HG03558 (cell line): ENCODE results near the gene MS4A2.
"Not testable (repeated sequence)": the region's sequence is repeated elsewhere in the genome, so short reads cannot be mapped to it uniquely, and the experiment has no call there.

Source experiments
- ATAC-seq: cut with Tn5 transposase; IDR thresholded peaks from one replicate; pipeline ENCODE4 v1.9.1; 2021; ENCODE audit warnings: moderate number of reproducible peaks; ENCODE audit not compliant: unreplicated experiment; ENCODE audit errors: extremely low read depth

MS4A2 gene

GRCh38 chr11:60088364-60088763, at the start of gene MS4A2:
MS4A2 (plus strand) TSS chr11:60088664; CDS start chr11:60088766, 102 bp downstream.
- no peak for ATAC-seq

DNA sequence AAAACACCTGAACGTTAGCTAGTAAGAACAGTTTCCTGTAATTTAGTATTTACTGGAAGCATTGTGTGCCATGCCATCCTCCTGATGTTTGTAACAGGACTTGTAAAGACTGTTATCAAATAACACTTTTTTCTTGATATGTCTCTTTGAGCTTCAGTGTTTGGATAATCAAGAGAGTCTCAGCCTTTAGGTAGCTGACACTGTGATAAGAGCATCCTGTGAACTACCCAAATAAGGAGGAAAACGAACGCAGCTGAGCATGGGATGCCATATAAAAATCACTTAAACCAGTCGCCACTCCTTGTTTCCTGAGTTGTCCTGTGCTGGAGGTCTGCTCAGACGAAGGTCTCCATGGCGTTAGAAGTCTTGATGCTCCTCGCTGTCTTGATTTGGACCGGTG, 48.4 kb upstream of the MS4A2 start, which contains the start of gene OOSP2:
OOSP2 (plus strand) TSS at position 301 of the 400 bp plus-strand sequence; CDS start at position 352, 51 bp downstream.
- ATAC-seq, result no peak

DNA sequence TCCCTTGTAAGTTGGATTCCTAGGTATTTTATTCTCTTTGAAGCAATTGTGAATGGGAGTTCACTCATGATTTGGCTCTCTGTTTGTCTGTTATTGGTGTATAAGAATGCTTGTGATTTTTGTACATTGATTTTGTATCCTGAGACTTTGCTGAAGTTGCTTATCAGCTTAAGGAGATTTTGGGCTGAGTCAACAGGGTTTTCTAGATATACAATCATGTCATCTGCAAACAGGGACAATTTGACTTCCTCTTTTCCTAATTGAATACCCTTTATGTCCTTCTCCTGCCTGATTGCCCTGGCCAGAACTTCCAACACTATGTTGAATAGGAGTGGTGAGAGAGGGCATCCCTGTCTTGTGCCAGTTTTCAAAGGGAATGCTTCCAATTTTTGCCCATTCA, 38.0 kb upstream of the MS4A2 start:
- not testable (repeated sequence) for ATAC-seq

DNA sequence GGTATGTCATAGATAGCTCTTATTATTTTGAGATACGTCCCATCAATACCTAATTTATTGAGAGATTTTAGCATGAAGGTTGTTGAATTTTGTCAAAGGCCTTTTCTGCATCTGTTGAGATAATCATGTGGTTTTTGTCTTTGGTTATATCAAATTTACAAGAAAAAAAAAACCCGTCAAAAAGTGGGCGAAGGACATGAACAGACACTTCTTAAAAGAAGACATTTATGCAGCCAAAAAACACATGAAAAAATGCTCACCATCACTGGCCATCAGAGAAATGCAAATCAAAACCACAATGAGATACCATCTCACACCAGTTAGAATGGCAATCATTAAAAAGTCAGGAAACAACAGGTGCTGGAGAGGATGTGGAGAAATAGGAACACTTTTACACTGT, 37.6 kb upstream of the MS4A2 start:
- not testable (repeated sequence) for ATAC-seq

GRCh38 chr11:60056349-60056969, 32.0 kb upstream of the MS4A2 start, which contains the start of gene MS4A3:
MS4A3 (plus strand) TSS chr11:60056665; CDS start chr11:60061161, 4,496 bp downstream.
- no peak for ATAC-seq

DNA sequence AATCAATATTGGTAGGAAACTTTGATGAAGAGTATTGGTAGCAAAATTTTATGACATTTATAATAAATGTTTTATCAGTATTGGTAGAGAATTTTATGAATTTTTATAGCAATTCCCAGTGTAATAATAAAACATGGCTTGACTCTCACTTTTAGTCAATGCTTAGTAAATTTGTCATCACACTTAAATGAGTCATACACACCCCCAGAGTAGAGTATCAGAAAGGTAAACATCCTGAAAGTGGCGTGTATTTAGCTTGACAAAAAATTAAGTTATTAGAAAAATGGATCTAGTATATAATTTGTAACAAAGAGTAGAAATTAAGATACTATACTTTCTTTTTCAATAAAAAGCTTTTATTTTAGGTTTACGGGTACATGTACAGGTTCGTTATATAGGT, 29.4 kb upstream of the MS4A2 start:
- no peak for ATAC-seq

- ATAC-seq, result no peak
Observed at GRCh38 chr11:60059521-60060240, 28.8 kb upstream of the MS4A2 start.

GRCh38 chr11:60064111-60064510, 24.4 kb upstream of the MS4A2 start:
- no peak for ATAC-seq

DNA sequence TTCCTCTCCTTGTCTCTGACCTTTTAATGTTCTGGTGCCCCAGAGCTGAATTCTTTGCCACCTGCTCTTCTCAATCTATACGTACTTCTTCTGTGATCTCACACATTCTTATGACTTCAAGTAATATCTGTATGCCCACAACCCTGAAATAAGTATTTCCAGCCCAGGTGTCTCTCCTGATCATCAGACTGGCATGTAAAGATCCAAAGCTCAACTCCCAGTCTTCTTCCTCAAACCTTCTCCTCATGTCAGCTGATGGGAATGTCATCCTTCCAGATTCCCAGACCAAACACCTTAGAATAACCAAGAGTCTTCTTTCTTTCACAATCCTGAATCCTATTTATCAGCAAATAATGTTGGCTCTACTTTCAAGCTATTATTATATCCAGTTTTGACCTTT, 22.7 kb upstream of the MS4A2 start:
- no peak for ATAC-seq

DNA sequence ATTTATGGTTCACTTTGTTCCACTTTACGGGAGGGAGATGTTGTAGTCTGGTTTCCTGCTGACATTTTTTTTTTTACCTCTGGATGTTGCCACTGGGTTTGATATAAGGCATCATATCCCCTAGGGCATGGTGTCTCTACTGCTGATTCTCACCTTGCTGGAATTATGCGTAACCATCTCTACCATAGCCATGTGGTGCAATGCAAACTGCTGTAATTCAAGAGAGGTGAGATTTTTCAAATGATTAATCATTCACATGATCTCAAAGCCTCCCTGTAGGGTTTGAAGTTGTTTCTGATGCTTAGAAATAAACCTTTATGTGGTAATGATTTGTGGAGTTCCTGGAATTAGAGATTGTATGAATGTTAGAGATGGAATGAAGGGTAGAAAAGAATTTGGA, 19.0 kb upstream of the MS4A2 start:
- ATAC-seq, result no peak

GRCh38 chr11:60071644-60072043, 16.8 kb upstream of the MS4A2 start:
- ATAC-seq, result not testable (repeated sequence)

DNA sequence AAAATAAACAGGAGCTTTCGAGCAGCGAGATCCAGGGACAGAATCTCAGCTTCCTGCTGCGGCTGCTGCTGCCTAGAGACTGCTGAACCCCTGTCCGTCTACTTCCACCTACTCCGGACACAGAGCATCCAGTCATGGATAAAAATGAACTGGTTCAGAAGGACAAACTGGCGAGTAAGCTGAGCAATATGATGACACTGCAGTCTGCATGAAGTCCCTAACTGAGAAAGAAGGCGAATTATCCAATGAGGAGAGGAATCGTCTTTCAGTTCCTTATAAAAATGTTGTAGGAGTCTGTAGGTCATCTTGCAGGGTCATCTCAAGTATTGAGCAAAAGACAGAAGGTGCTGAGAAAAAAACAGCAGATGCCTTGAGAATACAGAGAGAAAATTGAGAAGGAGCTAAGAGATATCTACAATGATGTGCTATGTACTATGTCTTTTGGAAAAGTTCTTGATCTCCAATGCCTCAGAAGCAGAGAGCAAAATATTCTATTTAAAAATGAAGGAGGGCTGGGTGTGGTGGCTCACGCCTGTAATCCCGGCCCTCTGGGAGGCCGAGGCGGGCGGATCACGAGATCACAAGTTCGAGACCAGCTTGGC, 11.1 kb upstream of the MS4A2 start:
- ATAC-seq, result no peak

DNA sequence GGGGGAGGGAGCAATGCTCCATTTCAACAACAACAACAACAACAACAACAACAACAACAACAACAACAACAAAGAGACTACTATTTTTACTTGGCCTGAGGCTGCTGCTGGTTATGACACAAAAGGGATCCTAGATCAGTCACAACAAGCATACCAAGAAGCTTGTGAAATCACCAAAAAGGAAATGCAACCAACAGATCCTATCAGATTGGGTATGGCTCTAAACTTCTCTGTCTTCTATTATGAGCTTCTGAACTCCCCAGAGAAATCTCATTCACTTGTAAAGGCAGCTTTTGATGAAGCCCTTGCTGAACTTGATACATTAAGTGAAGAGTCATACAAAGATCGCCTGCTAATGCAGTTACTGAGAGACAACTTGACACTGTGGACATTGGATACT, 10.5 kb upstream of the MS4A2 start:
- no peak for ATAC-seq

DNA sequence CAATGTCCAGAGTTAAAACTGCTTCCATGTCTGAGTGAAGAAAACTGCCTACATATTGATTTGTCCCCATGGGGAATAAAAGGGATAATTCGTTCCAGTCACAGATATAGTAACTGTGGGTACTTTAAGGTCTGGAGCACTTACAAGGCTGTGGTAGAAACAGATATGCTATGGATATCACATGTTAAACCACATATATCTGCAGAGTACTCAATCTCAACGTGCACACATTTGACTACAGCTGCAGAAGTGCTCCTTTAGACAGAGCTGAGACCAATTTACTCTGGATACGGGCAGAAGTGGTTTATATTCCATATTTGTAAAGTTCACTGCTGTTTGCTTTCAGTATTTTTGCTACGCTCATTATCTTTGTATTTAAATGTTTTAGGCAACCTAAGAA, 9.7 kb upstream of the MS4A2 start:
- no peak for ATAC-seq

GRCh38 chr11:60080535-60080934, 7.9 kb upstream of the MS4A2 start:
- no peak for ATAC-seq

GRCh38 chr11:60084631-60085273, 3.7 kb upstream of the MS4A2 start:
- no peak for ATAC-seq

DNA sequence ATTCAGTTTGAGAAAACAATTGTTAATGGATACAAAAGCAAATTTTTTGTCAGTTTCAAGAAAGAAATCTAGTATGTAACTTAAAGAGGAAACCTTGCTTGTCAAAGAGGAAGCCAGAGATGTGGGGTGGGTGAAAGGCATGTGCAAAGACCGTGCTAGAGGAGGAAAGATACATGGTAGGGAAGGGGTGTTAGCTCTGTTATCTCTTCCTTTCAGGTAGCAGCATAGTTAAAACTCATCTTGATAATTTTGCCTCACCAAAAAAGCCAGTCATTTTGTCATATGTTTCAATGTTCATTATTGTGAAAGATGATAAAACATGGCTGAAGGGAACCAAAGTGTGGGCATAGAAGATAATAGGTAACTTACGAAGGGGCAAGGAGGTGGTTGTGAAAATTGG, 2.6 kb upstream of the MS4A2 start:
- ATAC-seq, result no peak

GRCh38 chr11:60087239-60087638, 1.2 kb upstream of the MS4A2 start:
- ATAC-seq, result no peak

DNA sequence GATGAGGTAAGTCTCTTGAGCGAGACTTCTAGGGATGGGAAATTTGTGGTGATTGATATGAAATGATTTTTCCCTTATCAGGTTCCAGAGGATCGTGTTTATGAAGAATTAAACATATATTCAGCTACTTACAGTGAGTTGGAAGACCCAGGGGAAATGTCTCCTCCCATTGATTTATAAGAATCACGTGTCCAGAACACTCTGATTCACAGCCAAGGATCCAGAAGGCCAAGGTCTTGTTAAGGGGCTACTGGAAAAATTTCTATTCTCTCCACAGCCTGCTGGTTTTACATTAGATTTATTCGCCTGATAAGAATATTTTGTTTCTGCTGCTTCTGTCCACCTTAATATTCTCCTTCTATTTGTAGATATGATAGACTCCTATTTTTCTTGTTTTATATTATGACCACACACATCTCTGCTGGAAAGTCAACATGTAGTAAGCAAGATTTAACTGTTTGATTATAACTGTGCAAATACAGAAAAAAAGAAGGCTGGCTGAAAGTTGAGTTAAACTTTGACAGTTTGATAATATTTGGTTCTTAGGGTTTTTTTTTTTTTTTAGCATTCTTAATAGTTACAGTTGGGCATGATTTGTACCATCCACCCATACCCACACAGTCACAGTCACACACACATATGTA, 7.1 kb downstream of the MS4A2 start:
- ATAC-seq, result no peak

GRCh38 chr11:60097189-60097588, 8.7 kb downstream of the MS4A2 start:
- ATAC-seq, result no peak
